Liver (tissue), 9 donors: ENCODE measurements around the gene ABCG5. TPM values are rescaled to one million over a fixed set of nuclear protein-coding genes. Genes with fewer than 3 reads are reported as not detected.

Experiments used
- DNase-seq: peaks from one replicate; pipeline ENCODE4 v3.0.0-alpha.2; 2017; ENCODE audit warnings: low spot score
- H3K27ac ChIP-seq, 2 donors: one replicate each; pipeline ENCODE4 v1.7.0; 2013; ENCODE audit warnings: inconsistent platforms in 2 of 2, low read length in 2 of 2, control low read depth in 1 of 2, low read depth in 1 of 2, mild to moderate bottlenecking in 1 of 2
- H3K27me3 ChIP-seq, 4 donors: one replicate each; pipeline versions ENCODE4 v1.6.1 to v1.7.0; 2013; ENCODE audit warnings: low read length in 3 of 4, inconsistent platforms in 1 of 4, mild to moderate bottlenecking in 1 of 4, moderate library complexity in 1 of 4; ENCODE audit not compliant: control insufficient read depth in 4 of 4, insufficient read depth in 4 of 4
- H3K36me3 ChIP-seq, 4 donors: one replicate each; pipeline versions ENCODE4 v1.6.1 to v1.7.0; 2013; ENCODE audit warnings: low read length in 3 of 4, mild to moderate bottlenecking in 3 of 4, low read depth in 1 of 4, moderate library complexity in 1 of 4; ENCODE audit not compliant: control insufficient read depth in 4 of 4, insufficient read depth in 3 of 4
- H3K4me1 ChIP-seq, 4 donors: one replicate each; pipeline versions ENCODE4 v1.6.1 to v1.7.0; 2013; ENCODE audit warnings: low read length in 3 of 4, mild to moderate bottlenecking in 3 of 4, moderate library complexity in 1 of 4; ENCODE audit not compliant: control insufficient read depth in 4 of 4, insufficient read depth in 4 of 4
- H3K4me3 ChIP-seq, 3 donors: one replicate each; pipeline versions ENCODE4 v1.6.1 to v1.7.0; 2013; ENCODE audit warnings: low read length in 3 of 3, control low read depth in 1 of 3, low read depth in 1 of 3, mild to moderate bottlenecking in 1 of 3
- H3K9ac ChIP-seq, 2 donors: one replicate each; pipeline ENCODE4 v1.7.0; 2013; ENCODE audit warnings: low read length in 2 of 2, mild to moderate bottlenecking in 2 of 2, moderate library complexity in 2 of 2, control low read depth in 1 of 2, low read depth in 1 of 2
- H3K9me3 ChIP-seq, 4 donors: one replicate each; pipeline versions ENCODE4 v1.6.1 to v1.7.0; 2013; ENCODE audit warnings: low read length in 3 of 4; ENCODE audit not compliant: control insufficient read depth in 4 of 4
- EGR1 ChIP-seq, 2 donors: IDR thresholded peaks; 2 replicates each; pipeline ENCODE4 v1.6.1; 2016 to 2018; ENCODE audit warnings: antibody characterized with exemption in 2 of 2, low read depth in 2 of 2
- FOXA1 ChIP-seq: IDR thresholded peaks from 2 replicates; pipeline ENCODE4 v1.6.1; 2016; ENCODE audit warnings: antibody characterized with exemption
- FOXA2 ChIP-seq: IDR thresholded peaks from 2 replicates; pipeline ENCODE4 v1.6.1; 2016; ENCODE audit warnings: antibody characterized with exemption
- GABPA ChIP-seq, 2 donors: IDR thresholded peaks in 1 of 2; conservative IDR thresholded peaks in 1 of 2; 2 replicates each; pipeline ENCODE4 v1.6.1; 2016; ENCODE audit warnings: antibody characterized with exemption in 2 of 2, mild to moderate bottlenecking in 1 of 2, moderate library complexity in 1 of 2
- HNF4A ChIP-seq, 2 donors: conservative IDR thresholded peaks; 2 replicates each; pipeline ENCODE4 v1.6.1; 2016; ENCODE audit warnings: antibody characterized with exemption in 2 of 2, mild to moderate bottlenecking in 2 of 2
- HNF4G ChIP-seq: IDR thresholded peaks from 2 replicates; pipeline ENCODE4 v1.6.1; 2016; ENCODE audit warnings: antibody characterized with exemption
- NR2F2 ChIP-seq: IDR thresholded peaks from 2 replicates; pipeline ENCODE4 v1.6.1; 2016; ENCODE audit warnings: antibody characterized with exemption
- RAD21 ChIP-seq, 2 donors: IDR thresholded peaks; 2 replicates each; pipeline ENCODE4 v1.6.1; 2016; ENCODE audit warnings: antibody characterized with exemption in 2 of 2, mild to moderate bottlenecking in 2 of 2
- RXRA ChIP-seq, 2 donors: IDR thresholded peaks; 2 replicates each; pipeline ENCODE4 v1.6.1; 2017 to 2018; ENCODE audit warnings: antibody characterized with exemption in 2 of 2, mild to moderate bottlenecking in 1 of 2
- SP1 ChIP-seq: IDR thresholded peaks from 2 replicates; pipeline ENCODE4 v1.6.1; 2018; ENCODE audit warnings: antibody characterized with exemption, mild to moderate bottlenecking
- TAF1 ChIP-seq: conservative IDR thresholded peaks from 2 replicates; pipeline ENCODE4 v1.6.1; 2016; ENCODE audit warnings: antibody characterized with exemption, mild to moderate bottlenecking
- YY1 ChIP-seq: IDR thresholded peaks from 2 replicates; pipeline ENCODE4 v1.6.1; 2016; ENCODE audit warnings: antibody characterized with exemption, mild to moderate bottlenecking
- ZBTB33 ChIP-seq: IDR thresholded peaks from 2 replicates; pipeline ENCODE4 v1.6.1; 2016; ENCODE audit warnings: antibody characterized with exemption
- WGBS: extraction: QIAGEN DNeasy Blood & Tissue Kit; methylation state at CpG from one replicate; pipeline ENCODE4 v1.1.7; 2013; 5-methylcytosine and 5-hydroxymethylcytosine counted together
- polyA plus RNA-seq, 2 donors: library from polyadenylated mRNA; stranded (reverse) in 1 of 2; unstranded in 1 of 2; fragments of 200-250 nt in 1 of 2; fragments of >200 nt in 1 of 2; fragmentation: Nextera tagmentation in 1 of 2; extraction: Ambion mirVana in 1 of 2; gene quantifications; one replicate each; pipeline versions ENCODE4 v1.2.1 to v1.2.3, GENCODE V29; 2013 to 2015
- total RNA-seq, 2 donors: library from RNA; depleted of rRNA; stranded (reverse); fragments of >200 nt; gene quantifications; one replicate each; pipeline ENCODE4 v1.2.3, GENCODE V29; 2014
- TF ChIP-seq, protein P1 (sequence below): IDR thresholded peaks from 2 replicates; pipeline ENCODE4 v1.6.1; 2016; ENCODE audit warnings: antibody characterized with exemption
- TF ChIP-seq, protein P2 (sequence below): IDR thresholded peaks from 2 replicates; pipeline ENCODE4 v1.6.1; 2016; ENCODE audit warnings: antibody characterized with exemption
- TF ChIP-seq, protein P3 (sequence below): fragments of 150-350 bp; IDR thresholded peaks from 2 replicates; pipeline ENCODE4 v1.5.1; 2017; ENCODE audit warnings: improper control_type of control experiment, low read depth, low read length; ENCODE audit not compliant: missing input control
- donor health status: healthy.
- donor health status: healthy.
- donor health status: healthy.
- donor health status: healthy.
- donor health status: healthy.

ABCG5 gene
- total and polyA plus RNA-seq, 4 donors, result 15.4 to 63.8 (median 38.5) TPM

DNA sequence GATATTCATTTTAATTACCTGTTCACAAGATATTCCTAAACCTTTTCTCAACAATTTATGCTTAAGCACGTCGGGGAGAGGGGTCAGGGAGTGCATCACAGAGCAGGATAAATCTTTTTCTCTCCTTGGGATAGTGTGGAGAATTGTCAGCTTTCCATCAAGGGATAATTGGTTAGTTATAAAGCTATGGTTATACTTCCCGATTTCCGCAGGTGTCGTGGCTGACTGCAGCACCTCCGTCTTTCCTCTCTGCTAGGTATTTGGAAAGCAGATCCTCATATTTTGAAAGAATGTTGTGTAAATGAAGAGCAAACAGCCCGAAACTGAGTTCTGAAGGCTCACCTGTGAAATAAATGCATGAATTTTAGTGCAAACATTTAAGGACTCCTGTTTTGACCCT is 64.0 kb downstream of the ABCG5 start:
- no peak for TF ChIP-seq RXRA (IDR thresholded peaks at IDR 0.05)
- TF ChIP-seq SP1, result no peak
- TF ChIP-seq HNF4G, result no peak
- no peak for TF ChIP-seq FOXA1
- TF ChIP-seq, protein P1, sequence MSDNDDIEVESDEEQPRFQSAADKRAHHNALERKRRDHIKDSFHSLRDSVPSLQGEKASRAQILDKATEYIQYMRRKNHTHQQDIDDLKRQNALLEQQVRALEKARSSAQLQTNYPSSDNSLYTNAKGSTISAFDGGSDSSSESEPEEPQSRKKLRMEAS, result no peak
- TF ChIP-seq FOXA2, result no peak
- TF ChIP-seq YY1, result no peak
- TF ChIP-seq, protein P2, sequence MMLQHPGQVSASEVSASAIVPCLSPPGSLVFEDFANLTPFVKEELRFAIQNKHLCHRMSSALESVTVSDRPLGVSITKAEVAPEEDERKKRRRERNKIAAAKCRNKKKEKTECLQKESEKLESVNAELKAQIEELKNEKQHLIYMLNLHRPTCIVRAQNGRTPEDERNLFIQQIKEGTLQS, result no peak
- no peak for TF ChIP-seq NR2F2
- no peak for TF ChIP-seq RAD21 (IDR thresholded peaks at IDR 0.05)
- no peak for TF ChIP-seq ZBTB33
- TF ChIP-seq, protein P3, sequence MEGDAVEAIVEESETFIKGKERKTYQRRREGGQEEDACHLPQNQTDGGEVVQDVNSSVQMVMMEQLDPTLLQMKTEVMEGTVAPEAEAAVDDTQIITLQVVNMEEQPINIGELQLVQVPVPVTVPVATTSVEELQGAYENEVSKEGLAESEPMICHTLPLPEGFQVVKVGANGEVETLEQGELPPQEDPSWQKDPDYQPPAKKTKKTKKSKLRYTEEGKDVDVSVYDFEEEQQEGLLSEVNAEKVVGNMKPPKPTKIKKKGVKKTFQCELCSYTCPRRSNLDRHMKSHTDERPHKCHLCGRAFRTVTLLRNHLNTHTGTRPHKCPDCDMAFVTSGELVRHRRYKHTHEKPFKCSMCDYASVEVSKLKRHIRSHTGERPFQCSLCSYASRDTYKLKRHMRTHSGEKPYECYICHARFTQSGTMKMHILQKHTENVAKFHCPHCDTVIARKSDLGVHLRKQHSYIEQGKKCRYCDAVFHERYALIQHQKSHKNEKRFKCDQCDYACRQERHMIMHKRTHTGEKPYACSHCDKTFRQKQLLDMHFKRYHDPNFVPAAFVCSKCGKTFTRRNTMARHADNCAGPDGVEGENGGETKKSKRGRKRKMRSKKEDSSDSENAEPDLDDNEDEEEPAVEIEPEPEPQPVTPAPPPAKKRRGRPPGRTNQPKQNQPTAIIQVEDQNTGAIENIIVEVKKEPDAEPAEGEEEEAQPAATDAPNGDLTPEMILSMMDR, result no peak
- no peak for TF ChIP-seq EGR1 (IDR thresholded peaks at IDR 0.05; ENCODE audit: low read depth in 2 of 2)
- no peak for TF ChIP-seq GABPA (IDR thresholded peaks at IDR 0.05 in 1 of 2, conservative IDR thresholded peaks at IDR 0.05 in 1 of 2)
- no peak for TF ChIP-seq HNF4A (conservative IDR thresholded peaks at IDR 0.05)
- no peak for TF ChIP-seq TAF1
- peaks cover 0 to 3% (median 0%) of the 10 kb centered on the region in 4 donors for H3K36me3 ChIP-seq
- peak overlapping the region; percentile 83 to 86 for H3K9ac ChIP-seq
- peaks cover 0 to 11% (median 4%) of the 10 kb centered on the region in 4 donors for H3K4me1 ChIP-seq
- peak overlapping the region; percentile 5 to 73 for H3K27ac ChIP-seq
- H3K4me3 ChIP-seq, result peak overlapping the region; percentile 62 to 90 (median 88)
- no peaks in the 10 kb centered on the region for H3K27me3 ChIP-seq
- 13% methylated on average over 7 of the region's 7 CpGs for WGBS
- H3K9me3 ChIP-seq, result no peaks in the 10 kb centered on the region
- DNase-seq, result no peak

- Histone ChIP-seq H3K4me3 (peak within 1 kb of the TSS; percentile 62 to 90 (median 88)), H3K9me3 (no peaks in the 10 kb centered on the region), H3K9ac (peak within 1 kb of the TSS; percentile 83 to 86), H3K36me3 (peaks cover 0 to 3% (median 0%) of the 10 kb centered on the region in 4 donors), H3K27ac (peak within 1 kb of the TSS; percentile 73 to 83), H3K4me1 (peaks cover 0 to 11% (median 4%) of the 10 kb centered on the region in 4 donors), H3K27me3 (no peaks in the 10 kb centered on the region)
- peak; percentile 85 for DNase-seq
- peak; percentile 21 to 23 for TF ChIP-seq RXRA (IDR thresholded peaks at IDR 0.05)
- TF ChIP-seq YY1, result no peak
- peak; percentile 19 to 49 for TF ChIP-seq GABPA (IDR thresholded peaks at IDR 0.05 in 1 of 2, conservative IDR thresholded peaks at IDR 0.05 in 1 of 2)
- TF ChIP-seq RAD21 (IDR thresholded peaks at IDR 0.05), result peak in 1 of 2 donors; percentile 26
- under 1% methylated on average over 31 of the region's 31 CpGs for WGBS
Observed at GRCh38 chr2:43773876-43774613, 64.6 kb downstream of the ABCG5 start, which contains the start of gene DYNC2LI1. TSS of gene DYNC2LI1 (plus strand) at chr2:43774039. CDS start at chr2:43774139, 100 bp downstream.
